ENCODE results near the gene ATG14.
"Not testable (repeated sequence)": the region's sequence is repeated elsewhere in the genome, so short reads cannot be mapped to it uniquely, and the experiment has no call there.

ATG14 gene

DNA sequence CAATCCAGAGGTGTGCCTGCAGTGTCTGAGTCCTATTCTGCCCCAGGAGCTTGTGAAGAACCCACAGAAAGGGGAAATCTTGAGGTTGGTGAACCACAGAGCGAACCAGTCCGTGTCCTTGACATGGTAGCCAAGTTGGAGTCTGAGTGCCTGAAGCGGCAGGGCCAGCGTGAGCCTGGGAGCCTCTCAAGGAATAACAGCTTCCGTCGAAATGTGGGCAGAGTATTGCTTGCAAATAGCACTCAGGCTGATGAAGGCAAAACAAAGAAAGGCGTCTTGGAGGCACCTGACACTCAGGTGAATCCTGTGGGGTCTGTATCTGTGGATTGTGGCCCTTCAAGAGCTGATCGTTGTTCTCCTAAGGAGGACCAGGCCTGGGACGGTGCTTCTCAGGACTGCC, 60.5 kb downstream of the ATG14 start:
- TF ChIP-seq, protein P1, sequence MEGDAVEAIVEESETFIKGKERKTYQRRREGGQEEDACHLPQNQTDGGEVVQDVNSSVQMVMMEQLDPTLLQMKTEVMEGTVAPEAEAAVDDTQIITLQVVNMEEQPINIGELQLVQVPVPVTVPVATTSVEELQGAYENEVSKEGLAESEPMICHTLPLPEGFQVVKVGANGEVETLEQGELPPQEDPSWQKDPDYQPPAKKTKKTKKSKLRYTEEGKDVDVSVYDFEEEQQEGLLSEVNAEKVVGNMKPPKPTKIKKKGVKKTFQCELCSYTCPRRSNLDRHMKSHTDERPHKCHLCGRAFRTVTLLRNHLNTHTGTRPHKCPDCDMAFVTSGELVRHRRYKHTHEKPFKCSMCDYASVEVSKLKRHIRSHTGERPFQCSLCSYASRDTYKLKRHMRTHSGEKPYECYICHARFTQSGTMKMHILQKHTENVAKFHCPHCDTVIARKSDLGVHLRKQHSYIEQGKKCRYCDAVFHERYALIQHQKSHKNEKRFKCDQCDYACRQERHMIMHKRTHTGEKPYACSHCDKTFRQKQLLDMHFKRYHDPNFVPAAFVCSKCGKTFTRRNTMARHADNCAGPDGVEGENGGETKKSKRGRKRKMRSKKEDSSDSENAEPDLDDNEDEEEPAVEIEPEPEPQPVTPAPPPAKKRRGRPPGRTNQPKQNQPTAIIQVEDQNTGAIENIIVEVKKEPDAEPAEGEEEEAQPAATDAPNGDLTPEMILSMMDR (IDR thresholded peaks at IDR 0.05; ENCODE audit: low read depth, low read length) = no peak
- no peak overlapping the region for H3K4me3 ChIP-seq (ENCODE audit: low read depth, low read length)

DNA sequence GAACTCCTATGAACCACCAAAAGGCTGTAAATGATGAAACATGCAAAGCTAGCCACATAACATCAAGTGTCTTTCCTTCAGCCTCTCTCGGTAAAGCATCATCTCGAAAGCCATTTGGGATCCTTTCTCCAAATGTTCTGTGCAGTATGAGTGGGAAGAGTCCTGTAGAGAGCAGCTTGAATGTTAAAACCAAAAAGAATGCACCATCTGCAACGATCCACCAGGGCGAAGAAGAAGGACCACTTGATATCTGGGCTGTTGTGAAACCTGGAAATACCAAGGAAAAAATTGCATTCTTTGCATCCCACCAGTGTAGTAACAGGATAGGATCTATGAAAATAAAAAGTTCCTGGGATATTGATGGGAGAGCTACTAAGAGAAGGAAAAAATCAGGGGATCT, 61.2 kb downstream of the ATG14 start:
- TF ChIP-seq, protein P1 (IDR thresholded peaks at IDR 0.05; ENCODE audit: low read depth, low read length) = no peak
- no peak overlapping the region for H3K4me3 ChIP-seq (ENCODE audit: low read depth, low read length)

DNA sequence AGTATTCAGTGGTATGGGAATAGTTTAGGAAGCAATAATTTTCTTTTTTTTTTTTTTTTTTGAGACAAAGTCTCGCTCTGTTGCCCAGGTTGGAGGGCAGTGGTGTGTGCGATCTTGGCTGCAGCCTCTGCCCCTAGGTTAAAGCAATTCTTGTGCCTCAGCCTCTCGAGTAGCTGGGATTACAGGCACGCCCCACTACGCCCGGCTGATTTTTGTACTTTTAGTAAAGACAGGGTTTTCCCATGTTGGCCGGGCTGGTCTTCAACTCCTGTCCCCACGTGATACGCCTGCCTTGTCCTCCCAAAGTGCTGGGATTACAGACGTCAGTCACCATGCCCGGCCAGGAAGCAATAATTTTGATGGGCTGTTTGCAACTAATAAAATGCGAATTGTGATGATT, 62.1 kb downstream of the ATG14 start:
- H3K4me3 ChIP-seq (ENCODE audit: low read depth, low read length) = no peak overlapping the region
- TF ChIP-seq, protein P1 (IDR thresholded peaks at IDR 0.05; ENCODE audit: low read depth, low read length) = no peak

DNA sequence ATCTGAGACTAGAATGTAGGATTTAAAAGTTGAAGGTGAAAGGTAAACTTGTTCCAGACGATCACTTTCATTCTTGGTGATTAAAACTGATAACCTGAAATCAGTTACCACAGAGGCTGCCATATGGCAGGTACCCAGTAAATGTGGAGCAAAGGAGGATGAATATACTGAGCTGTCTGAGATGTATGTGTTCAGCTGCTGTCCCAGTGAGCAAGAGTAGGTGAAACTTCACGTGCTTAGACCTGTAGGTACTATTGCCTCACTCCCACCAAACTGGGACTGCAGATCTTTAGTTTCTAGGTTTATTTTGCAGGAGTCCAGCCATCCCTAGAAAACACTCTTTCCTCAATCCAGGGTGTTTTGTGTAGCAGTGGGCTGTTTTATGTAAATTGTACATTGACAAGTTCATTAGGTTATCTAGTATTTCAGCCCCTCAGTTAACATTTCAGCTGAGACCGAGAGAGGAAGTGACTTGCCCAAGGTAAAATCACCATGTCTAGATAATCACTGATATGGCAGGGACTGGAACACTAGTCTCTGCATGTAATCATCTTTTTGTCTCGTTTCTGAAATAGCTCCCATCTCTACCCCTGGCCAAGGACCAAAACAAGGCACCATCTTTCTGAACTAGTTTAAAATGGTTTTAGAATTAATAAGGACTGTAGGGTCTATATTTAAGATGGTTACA, 62.7 kb downstream of the ATG14 start:
- no peak overlapping the region for H3K4me3 ChIP-seq (ENCODE audit: low read depth, low read length)
- TF ChIP-seq, protein P1 (IDR thresholded peaks at IDR 0.05; ENCODE audit: low read depth, low read length) = no peak

DNA sequence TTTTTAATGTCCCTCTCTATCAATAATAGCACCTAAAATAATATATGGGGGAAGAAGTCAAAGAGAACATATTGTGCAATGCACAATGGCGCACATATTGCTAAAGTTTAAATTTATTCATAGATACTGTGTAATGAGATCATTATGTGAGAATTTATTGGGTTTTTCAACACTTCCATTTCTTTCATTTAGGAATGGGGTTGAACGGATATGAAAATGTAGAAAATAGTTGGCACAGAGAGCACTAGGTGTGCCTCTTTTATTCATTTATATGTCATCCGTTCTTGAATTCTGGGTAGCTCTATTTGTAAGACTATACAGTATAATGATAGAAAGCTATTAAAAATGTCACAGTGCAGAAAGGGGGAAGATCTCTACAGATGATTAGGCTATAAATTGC, 63.9 kb downstream of the ATG14 start:
- no peak overlapping the region for H3K4me3 ChIP-seq (ENCODE audit: low read depth, low read length)

DNA sequence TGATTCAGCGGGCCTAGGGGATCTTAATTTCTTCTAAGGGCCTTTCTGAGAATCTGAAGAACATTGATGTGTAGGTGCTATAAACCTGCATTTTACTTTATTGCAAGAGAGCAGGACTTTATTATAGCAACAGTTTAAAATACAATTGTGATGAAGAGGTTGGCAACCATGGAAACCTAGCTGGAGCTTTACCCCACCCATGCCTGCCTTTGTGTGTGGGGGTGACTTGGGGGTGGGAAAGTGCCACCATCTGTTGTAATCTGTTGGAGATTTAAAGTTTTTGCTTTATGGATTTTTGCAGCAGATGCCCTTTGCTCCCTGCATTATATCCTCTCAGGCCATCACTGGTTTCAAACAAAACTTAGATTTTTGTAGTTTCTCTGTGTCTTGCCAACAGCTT, 64.6 kb downstream of the ATG14 start:
- no peak overlapping the region for H3K4me3 ChIP-seq (ENCODE audit: low read depth, low read length)
- TF ChIP-seq, protein P1 (IDR thresholded peaks at IDR 0.05; ENCODE audit: low read depth, low read length) = no peak

More for the DNA sequence above, 63.9 kb downstream of the ATG14 start:
- TF ChIP-seq, protein P1 (IDR thresholded peaks at IDR 0.05; ENCODE audit: low read depth, low read length) = no peak

DNA sequence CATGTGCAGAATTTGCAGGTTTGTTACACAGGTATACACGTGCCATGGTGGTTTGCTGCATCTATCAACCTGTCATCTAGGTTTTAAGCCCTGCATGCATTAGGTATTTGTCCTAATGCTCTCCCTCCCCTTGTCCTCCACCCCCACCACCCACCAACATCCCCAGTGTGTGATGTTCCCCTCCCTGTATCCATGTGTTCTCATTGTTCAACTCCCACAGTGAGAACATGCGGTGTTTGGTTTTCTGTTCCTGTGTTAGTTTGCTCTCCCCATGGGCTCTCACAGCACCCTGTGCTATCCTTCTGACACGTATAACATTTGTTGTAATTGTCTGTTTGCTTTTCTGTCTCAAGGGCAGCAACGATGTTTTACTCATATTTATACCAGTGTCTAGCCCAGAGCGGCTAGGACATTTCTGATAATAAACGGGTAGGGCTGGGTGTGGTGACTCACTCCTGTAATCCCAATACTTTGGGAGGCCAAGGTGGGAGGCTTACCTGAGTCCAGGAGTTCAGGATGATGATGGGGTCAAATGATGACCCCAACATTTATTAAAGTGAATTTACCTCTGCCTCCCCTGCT, 67.0 kb downstream of the ATG14 start:
- H3K4me3 ChIP-seq (ENCODE audit: low read depth, low read length) = not testable (repeated sequence)

DNA sequence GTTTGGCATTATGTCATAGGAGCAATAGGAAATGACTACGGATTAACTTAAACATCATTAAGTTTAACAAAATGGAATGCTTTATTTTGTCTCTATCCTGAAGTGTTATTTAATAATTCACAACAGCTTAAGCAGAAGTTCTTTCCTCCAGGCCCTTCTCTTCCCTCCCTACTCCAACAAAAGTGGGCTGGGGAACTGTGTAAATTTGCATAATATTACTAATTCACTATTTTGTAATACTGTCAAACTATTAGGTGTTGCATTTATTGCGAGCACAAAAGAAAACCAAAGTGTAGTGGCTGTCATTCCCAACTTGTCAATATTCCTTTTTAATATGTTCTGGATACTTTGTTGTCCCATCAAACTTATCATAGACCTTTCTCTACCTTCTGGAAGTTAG, 69.8 kb downstream of the ATG14 start:
- TF ChIP-seq, protein P1 (IDR thresholded peaks at IDR 0.05; ENCODE audit: low read depth, low read length) = no peak
- H3K4me3 ChIP-seq (ENCODE audit: low read depth, low read length) = no peak overlapping the region

All from WI38 (cell line).